Panc1 (cell line): ENCODE results near the gene RGP1. TPM values are rescaled to one million over a fixed set of nuclear protein-coding genes. Genes with fewer than 3 reads are reported as not detected.

ENCODE experiments used
- ATAC-seq: fragments of 200-7000 bp; cut with Tn5 transposase; 2 replicates; pipeline ENCODE4 v1.9.1; 2020; ENCODE audit warnings: mild to moderate bottlenecking, moderate library complexity
- BruUV-seq: library from RNA; stranded (reverse); fragments of 400-500 nt; replicated peaks from 2 replicates; lab custom pipeline; 2021; lab: Mats Ljungman, UMichigan
- CTCF ChIA-PET: fragments of 300-600 bp; sonication (Branson Sonifier 250); formaldehyde crosslinking; loops from one replicate; lab custom pipeline; 2022; ENCODE audit warnings: antibody characterized with exemption; lab: Charles Lee
- POLR2A ChIA-PET: fragments of 300-600 bp; sonication (Branson Sonifier 250); formaldehyde crosslinking; loops from one replicate; lab custom pipeline; 2022; ENCODE audit warnings: antibody characterized with exemption; lab: Charles Lee
- DNase-seq: peaks from one replicate; pipeline ENCODE4 v3.0.0-alpha.2; 2010; ENCODE audit warnings: low read depth, low spot score
- H3K27ac ChIP-seq: 2 replicates; pipeline ENCODE4 v1.5.1; 2011; ENCODE audit warnings: mild to moderate bottlenecking, low read length, inconsistent platforms
- H3K27me3 ChIP-seq: fragments of 200-500 bp; sonication (Bioruptor generic); 2 replicates; pipeline ENCODE4 v1.6.0; 2014; ENCODE audit warnings: low read length, inconsistent platforms; ENCODE audit not compliant: control insufficient read depth, insufficient read depth
- H3K36me3 ChIP-seq: fragments of 200-500 bp; sonication (Bioruptor generic); 2 replicates; pipeline ENCODE4 v1.5.1; 2014; ENCODE audit warnings: inconsistent platforms, mild to moderate bottlenecking, low read length, moderate library complexity; ENCODE audit not compliant: control insufficient read depth, insufficient read depth
- H3K4me1 ChIP-seq: 2 replicates; pipeline ENCODE4 v1.5.1; 2011; ENCODE audit warnings: inconsistent platforms, mild to moderate bottlenecking, low read length, moderate library complexity; ENCODE audit not compliant: control insufficient read depth, insufficient read depth
- H3K4me3 ChIP-seq, 2 experiments: 2 replicates each; pipeline ENCODE4 v1.5.1; 2011 to 2012; ENCODE audit warnings: low read depth in 2 of 2, low read length in 2 of 2, mild to moderate bottlenecking in 2 of 2, inconsistent platforms in 1 of 2, moderate library complexity in 1 of 2
- H3K9me3 ChIP-seq: fragments of 200-500 bp; sonication (Bioruptor generic); 2 replicates; pipeline ENCODE4 v1.5.1; 2014; ENCODE audit warnings: low read depth, mild to moderate bottlenecking, inconsistent platforms, low read length, moderate library complexity; ENCODE audit not compliant: control insufficient read depth, insufficient read depth
- POLR2AphosphoS5 ChIP-seq: IDR thresholded peaks from 2 replicates; pipeline ENCODE4 v1.6.1; 2012; ENCODE audit warnings: mild to moderate bottlenecking, low read depth, low read length, moderate library complexity
- SIN3A ChIP-seq: IDR thresholded peaks from 2 replicates; pipeline ENCODE4 v1.6.1; 2012; ENCODE audit warnings: low read depth, mild to moderate bottlenecking, low read length, moderate library complexity, borderline replicate concordance; ENCODE audit not compliant: insufficient read depth
- TCF7L2 ChIP-seq: IDR thresholded peaks from 2 replicates; pipeline ENCODE4 v1.6.1; 2011; ENCODE audit warnings: mild to moderate bottlenecking, low read depth, low read length, inconsistent platforms
- in situ Hi-C: cut with HindIII; loops from 2 replicates; pipeline ENCODE4 v1.10.0; 2016; ENCODE audit warnings: low sequenced_read_pairs, low pct_unique_long_range_greater_than_20kb
- intact Hi-C: fragments of 100-400 bp; cut with micrococcal nuclease; formaldehyde crosslinking; loops from one replicate; pipeline ENCODE4 v1.10.0; 2022; ENCODE audit not compliant: unreplicated experiment
- total RNA-seq: library from RNA; stranded (reverse); gene quantifications from one replicate; pipeline ENCODE4 v1.2.1, GENCODE V29; 2021; ENCODE audit not compliant: unreplicated experiment
- TF ChIP-seq, protein P1 (sequence below), 2 experiments: IDR thresholded peaks; 2 replicates each; pipeline ENCODE4 v1.6.1; 2011 to 2012; ENCODE audit warnings: low read depth in 2 of 2, control low read depth in 1 of 2, low read length in 1 of 2, mild to moderate bottlenecking in 1 of 2, moderate library complexity in 1 of 2; ENCODE audit not compliant: insufficient read depth in 1 of 2
- TF ChIP-seq, protein P2 (sequence below): fragments of 450-650 bp; IDR thresholded peaks from 2 replicates; pipeline ENCODE4 v1.5.1; 2017; ENCODE audit warnings: mild to moderate bottlenecking

The RGP1 gene
- total RNA-seq, 1 experiment from 2014 or later: 43.3 TPM

DNA sequence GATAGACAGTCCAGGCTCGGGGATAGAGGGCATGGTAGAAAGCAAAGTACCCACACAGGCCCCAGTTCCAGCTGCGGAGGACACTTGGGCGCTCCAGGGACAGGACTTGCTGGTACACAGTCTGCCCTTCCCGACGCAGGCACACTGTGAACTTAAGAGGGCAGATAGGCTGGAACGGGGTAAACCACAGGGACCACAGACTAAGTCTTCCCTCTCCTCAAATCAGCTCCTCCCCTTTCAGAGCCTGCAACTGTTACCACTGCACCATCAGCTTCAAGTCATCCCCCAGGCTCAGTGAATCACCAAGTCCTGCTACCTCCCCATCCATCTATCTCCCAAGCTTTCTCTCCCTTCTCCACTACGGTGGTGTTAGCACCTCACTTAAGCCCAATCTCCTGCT is 7.3 kb upstream of the RGP1 start:
- H3K36me3 ChIP-seq: peaks cover 24% of the 10 kb centered on the region
- no peak overlapping the region for H3K27ac ChIP-seq
- ChIA-PET CTCF (interaction anchor here (1.2 kb wide), 1 partner anchor 141 kb away, joined by 3 read pairs; no protein-coding TSS in a partner anchor), POLR2A (no interaction called here)
- H3K27me3 ChIP-seq: no peaks in the 10 kb centered on the region
- DNase-seq (no peak), ATAC-seq (no peak)
- BruUV-seq: no TSS peak
- intact Hi-C loops: no loop called here
- TF ChIP-seq POLR2AphosphoS5 (no peak), TCF7L2 (no peak), SIN3A (no peak)
- in situ Hi-C loops: no loop called here
- no peak overlapping the region for H3K4me3 ChIP-seq
- H3K4me1 ChIP-seq: peaks cover 17% of the 10 kb centered on the region
- H3K9me3 ChIP-seq: no peaks in the 10 kb centered on the region

DNA sequence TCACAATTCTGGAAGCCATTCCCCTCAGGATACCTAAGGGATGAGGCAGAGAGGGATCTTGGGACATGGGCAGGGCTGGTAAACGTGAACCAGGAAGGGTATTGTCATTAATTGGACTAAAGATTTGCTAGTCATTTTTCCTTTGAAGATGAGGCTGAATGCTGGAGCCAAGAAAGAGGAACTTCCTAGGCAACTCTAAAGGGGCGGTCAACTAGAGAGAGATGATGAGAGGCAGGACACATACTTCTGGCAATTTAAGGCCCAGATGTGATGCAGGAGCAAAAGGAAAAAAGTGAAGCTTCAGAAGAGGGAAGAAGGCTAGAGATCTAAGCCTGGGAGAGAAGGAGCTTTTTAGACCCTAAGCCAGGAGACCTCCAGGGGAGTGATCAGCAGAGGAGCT is 5.6 kb upstream of the RGP1 start:
- Histone ChIP-seq H3K4me1 (peaks cover 17% of the 10 kb centered on the region; the same call in 1 of the 2 replicates), H3K9me3 (no peaks in the 10 kb centered on the region), H3K36me3 (peaks cover 18% of the 10 kb centered on the region), H3K27ac (no peak overlapping the region), H3K27me3 (no peaks in the 10 kb centered on the region), H3K4me3 (no peak overlapping the region)
- BruUV-seq: no TSS peak
- in situ Hi-C loops: no loop called here
- intact Hi-C loops: no loop called here
- ATAC-seq: no peak
- TF ChIP-seq TCF7L2 (no peak), POLR2AphosphoS5 (no peak), SIN3A (no peak)
- TF ChIP-seq, protein P1, sequence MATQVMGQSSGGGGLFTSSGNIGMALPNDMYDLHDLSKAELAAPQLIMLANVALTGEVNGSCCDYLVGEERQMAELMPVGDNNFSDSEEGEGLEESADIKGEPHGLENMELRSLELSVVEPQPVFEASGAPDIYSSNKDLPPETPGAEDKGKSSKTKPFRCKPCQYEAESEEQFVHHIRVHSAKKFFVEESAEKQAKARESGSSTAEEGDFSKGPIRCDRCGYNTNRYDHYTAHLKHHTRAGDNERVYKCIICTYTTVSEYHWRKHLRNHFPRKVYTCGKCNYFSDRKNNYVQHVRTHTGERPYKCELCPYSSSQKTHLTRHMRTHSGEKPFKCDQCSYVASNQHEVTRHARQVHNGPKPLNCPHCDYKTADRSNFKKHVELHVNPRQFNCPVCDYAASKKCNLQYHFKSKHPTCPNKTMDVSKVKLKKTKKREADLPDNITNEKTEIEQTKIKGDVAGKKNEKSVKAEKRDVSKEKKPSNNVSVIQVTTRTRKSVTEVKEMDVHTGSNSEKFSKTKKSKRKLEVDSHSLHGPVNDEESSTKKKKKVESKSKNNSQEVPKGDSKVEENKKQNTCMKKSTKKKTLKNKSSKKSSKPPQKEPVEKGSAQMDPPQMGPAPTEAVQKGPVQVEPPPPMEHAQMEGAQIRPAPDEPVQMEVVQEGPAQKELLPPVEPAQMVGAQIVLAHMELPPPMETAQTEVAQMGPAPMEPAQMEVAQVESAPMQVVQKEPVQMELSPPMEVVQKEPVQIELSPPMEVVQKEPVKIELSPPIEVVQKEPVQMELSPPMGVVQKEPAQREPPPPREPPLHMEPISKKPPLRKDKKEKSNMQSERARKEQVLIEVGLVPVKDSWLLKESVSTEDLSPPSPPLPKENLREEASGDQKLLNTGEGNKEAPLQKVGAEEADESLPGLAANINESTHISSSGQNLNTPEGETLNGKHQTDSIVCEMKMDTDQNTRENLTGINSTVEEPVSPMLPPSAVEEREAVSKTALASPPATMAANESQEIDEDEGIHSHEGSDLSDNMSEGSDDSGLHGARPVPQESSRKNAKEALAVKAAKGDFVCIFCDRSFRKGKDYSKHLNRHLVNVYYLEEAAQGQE (IDR thresholded peaks at IDR 0.05; ENCODE audit: insufficient read depth in 1 of 2, low read depth in 2 of 2, low read length in 1 of 2): no peak
- TF ChIP-seq, protein P2, sequence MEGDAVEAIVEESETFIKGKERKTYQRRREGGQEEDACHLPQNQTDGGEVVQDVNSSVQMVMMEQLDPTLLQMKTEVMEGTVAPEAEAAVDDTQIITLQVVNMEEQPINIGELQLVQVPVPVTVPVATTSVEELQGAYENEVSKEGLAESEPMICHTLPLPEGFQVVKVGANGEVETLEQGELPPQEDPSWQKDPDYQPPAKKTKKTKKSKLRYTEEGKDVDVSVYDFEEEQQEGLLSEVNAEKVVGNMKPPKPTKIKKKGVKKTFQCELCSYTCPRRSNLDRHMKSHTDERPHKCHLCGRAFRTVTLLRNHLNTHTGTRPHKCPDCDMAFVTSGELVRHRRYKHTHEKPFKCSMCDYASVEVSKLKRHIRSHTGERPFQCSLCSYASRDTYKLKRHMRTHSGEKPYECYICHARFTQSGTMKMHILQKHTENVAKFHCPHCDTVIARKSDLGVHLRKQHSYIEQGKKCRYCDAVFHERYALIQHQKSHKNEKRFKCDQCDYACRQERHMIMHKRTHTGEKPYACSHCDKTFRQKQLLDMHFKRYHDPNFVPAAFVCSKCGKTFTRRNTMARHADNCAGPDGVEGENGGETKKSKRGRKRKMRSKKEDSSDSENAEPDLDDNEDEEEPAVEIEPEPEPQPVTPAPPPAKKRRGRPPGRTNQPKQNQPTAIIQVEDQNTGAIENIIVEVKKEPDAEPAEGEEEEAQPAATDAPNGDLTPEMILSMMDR: no peak
- ChIA-PET CTCF (interaction anchor here (0.5 kb wide), 1 partner anchor 39 kb away, joined by 4 read pairs; no protein-coding TSS in a partner anchor), POLR2A (no interaction called here)
- DNase-seq: no peak

DNA sequence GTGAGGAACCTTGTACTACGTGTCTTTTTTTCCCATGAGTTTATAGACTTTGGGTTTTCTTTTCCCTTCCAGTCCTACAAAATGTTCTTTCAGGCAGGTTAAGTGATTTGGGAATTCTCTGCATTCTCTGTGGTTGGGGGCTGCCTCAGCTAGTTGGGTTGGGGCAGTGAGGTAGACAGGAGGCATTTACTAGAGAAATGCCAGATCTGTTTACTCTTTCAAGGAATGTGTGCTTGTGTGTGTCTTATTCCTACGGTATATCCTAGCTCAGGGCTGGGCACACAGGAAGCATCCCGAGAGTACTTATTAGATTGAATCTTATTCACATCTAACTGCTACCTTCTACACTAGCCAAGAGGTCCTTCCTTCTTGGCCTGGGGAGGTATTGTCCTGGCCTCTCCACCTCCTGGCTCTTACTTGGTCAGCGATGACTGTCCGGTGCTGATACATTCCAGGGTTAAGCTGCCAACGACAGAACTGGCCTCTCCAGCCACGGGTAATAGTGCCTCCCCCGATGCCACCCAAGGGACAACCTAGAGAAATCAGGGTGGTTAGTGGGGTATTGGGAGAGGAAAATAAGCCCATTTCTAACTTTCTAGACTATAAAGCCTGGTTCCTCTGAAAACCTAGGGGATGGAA is 5.1 kb upstream of the RGP1 start:
- Histone ChIP-seq H3K27ac (no peak overlapping the region), H3K9me3 (no peaks in the 10 kb centered on the region), H3K4me1 (peaks cover 17% of the 10 kb centered on the region; the same call in 1 of the 2 replicates), H3K27me3 (no peaks in the 10 kb centered on the region), H3K4me3 (no peak overlapping the region), H3K36me3 (peaks cover 18% of the 10 kb centered on the region)
- no TSS peak for BruUV-seq
- ChIA-PET CTCF (interaction anchor here (0.5 kb wide), 1 partner anchor 39 kb away, joined by 4 read pairs; no protein-coding TSS in a partner anchor), POLR2A (no interaction called here)
- intact Hi-C loops: no loop called here
- no peak for TF ChIP-seq POLR2AphosphoS5
- TF ChIP-seq, protein P2: no peak
- TF ChIP-seq, protein P1 (IDR thresholded peaks at IDR 0.05; ENCODE audit: insufficient read depth in 1 of 2, low read depth in 2 of 2, low read length in 1 of 2): no peak
- TF ChIP-seq SIN3A: no peak
- TF ChIP-seq TCF7L2: no peak
- ATAC-seq (no peak), DNase-seq (no peak)
- in situ Hi-C loops: no loop called here
